MG63 (cell line): ENCODE results near the gene PLEKHA4. TPM values are rescaled to one million over a fixed set of nuclear protein-coding genes. Genes with fewer than 3 reads are reported as not detected.
"Not testable (repeated sequence)": the region's sequence is repeated elsewhere in the genome, so short reads cannot be mapped to it uniquely, and the experiment has no call there.

Experiments used
- DNase-seq: peaks from one replicate; pipeline ENCODE4 v3.0.0-alpha.2; 2020
- H3K27me3 ChIP-seq: fragments of 250-450 bp; sonication (Bioruptor Pico); 2 replicates; pipeline ENCODE4 v1.5.1; 2020; ENCODE audit warnings: mild to moderate bottlenecking, moderate library complexity
- H3K36me3 ChIP-seq: fragments of 250-450 bp; sonication (Bioruptor Pico); 2 replicates; pipeline ENCODE4 v1.5.1; 2020; ENCODE audit warnings: mild to moderate bottlenecking, moderate library complexity
- H3K4me3 ChIP-seq: fragments of 250-450 bp; sonication (Bioruptor Pico); 2 replicates; pipeline ENCODE4 v1.5.1; 2020; ENCODE audit warnings: mild to moderate bottlenecking, moderate library complexity
- H3K9me3 ChIP-seq: fragments of 250-450 bp; sonication (Bioruptor Pico); 2 replicates; pipeline ENCODE4 v1.5.1; 2020; ENCODE audit warnings: mild to moderate bottlenecking, moderate library complexity
- total RNA-seq: library from RNA; depleted of rRNA; stranded (reverse); fragments of >200 nt; shearing (Covaris generic); gene quantifications from 2 replicates; pipeline ENCODE4 v1.2.3, GENCODE V29; 2014; ENCODE audit warnings: low replicate concordance; rRNA removed

The PLEKHA4 gene
- total RNA-seq, 1 experiment from 2014 or later: 14.5 TPM

DNA sequence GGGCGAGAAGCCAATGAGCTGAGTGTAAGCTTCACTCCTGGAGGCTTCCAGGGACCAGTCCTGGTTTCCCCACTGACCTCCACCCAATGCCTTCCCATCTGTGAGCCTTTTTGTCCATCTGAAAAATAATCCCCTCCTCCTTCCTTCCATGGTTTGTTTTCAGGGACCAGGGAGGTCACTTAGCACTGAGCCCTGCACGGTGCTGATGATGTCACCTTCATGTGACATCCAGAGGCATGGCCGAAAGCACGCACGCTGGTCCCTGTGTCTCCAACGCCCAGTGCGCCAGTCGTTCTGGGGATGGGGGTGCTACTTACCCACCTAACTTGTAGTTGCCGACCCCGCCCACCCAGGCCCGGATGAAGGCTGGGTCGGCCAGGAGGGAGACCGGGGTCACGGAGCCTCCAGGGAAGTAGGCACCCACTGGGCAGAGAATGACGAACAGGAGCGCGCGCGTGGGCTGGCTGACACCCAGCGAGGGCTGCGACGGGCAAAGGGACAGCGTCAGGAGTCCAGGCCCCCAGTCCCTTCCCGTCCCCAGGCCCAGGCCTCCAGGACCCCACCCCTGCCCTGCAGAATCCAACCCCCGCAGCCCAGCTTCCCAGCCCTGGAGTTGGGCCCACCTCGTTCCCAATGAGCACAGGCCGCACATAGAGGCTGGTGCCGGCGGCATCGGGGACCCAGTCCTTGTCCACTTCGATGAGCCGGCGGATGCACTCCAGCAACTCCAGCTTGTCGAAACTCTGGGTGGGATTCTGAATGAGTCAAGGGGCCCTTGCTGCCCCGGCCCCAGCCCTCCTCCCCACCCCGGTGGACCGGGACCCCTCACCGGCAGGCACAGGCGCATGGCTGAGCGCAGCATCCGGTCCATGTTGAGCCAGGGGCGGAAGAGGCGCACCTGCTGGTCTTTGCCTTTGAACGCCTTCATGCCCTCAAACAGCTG is 68.8 kb downstream of the PLEKHA4 start:
- DNase-seq: no peak
- Histone ChIP-seq H3K9me3 (no peaks in the 10 kb centered on the region), H3K27me3 (no peaks in the 10 kb centered on the region), H3K36me3 (peaks cover 5% of the 10 kb centered on the region), H3K4me3 (no peak overlapping the region)

DNA sequence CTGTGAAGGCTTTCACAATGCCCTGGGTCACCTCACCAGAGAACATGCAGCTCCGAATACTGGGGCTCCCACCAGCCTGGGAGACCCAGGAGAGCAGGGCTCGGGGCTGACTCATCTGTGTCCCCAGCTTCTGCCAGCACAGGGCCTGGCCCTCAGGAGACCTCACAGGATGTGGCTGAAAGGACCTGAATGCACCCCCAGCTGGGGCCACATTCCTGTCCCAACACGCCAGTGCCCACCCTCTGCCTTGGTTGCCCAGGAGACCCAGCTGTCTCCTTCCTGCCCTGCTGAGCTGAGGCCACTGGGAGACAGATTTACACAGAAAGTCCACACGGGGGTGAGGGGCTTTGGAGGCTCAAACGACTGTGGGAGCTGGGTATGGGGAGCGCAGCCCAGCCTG is 69.5 kb downstream of the PLEKHA4 start:
- Histone ChIP-seq H3K27me3 (no peaks in the 10 kb centered on the region), H3K9me3 (no peaks in the 10 kb centered on the region), H3K4me3 (no peak overlapping the region), H3K36me3 (peaks cover 5% of the 10 kb centered on the region)
- no peak for DNase-seq

DNA sequence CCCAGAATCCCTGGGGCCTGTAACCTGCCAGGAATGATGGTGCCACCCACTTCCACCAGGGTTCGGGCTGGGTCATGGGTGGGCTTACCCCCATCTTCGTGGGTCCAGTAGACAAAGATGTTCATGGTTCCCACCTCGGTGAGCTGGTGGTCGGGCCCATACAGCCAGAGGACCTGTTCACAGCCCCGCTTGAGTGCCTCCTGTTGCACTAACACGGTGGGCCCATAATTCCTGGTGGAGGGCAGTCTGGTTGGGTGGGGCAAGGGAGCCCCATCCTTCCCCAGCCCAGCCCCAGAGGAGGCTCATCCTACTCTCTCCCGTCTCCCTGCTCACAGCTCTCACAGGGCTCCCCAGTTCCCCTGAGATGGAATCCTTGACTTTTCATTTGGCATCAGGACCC is 71.3 kb downstream of the PLEKHA4 start:
- no peaks in the 10 kb centered on the region for H3K27me3 ChIP-seq
- peaks cover 5% of the 10 kb centered on the region for H3K36me3 ChIP-seq
- no peak overlapping the region for H3K4me3 ChIP-seq
- DNase-seq: no peak
- no peaks in the 10 kb centered on the region for H3K9me3 ChIP-seq

DNA sequence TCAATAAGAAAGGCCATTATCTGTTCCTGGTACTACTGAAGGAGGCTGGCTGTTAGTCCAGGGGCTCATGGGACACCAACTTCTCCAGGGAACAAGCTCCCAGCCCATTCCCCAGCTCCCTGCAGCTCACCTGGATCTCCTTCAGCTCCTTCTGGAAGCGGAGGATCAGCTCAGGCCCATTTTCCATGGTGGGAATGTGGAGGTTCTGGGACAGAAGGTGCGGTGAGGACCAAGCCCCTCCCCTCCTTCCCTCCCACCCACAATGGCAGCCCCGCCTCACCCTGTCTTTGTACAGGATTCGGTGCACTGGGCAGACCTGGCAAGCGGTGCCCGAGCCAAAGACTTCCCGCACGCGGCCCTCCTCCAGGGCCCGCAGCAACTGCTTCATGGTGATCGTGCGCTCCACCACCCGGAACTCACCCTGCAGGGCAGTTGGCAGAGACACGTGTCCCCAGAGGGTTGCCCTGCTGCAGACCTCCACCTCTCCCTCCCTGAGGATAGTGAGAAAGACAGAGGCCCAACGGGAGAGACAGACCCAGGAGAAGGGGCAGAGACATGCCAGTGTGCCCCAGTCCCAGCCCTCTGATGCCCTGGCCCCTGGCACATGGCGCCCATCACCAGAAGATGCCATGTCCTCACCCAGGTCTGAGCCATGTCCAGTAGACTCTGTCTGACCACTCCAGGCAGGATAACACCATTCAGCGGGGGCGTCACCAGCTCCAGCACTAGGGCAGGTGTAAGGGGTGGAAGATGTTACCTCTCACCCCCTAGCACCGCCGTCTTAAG is 71.9 kb downstream of the PLEKHA4 start:
- Histone ChIP-seq H3K4me3 (no peak overlapping the region), H3K36me3 (peaks cover 5% of the 10 kb centered on the region), H3K27me3 (no peaks in the 10 kb centered on the region), H3K9me3 (no peaks in the 10 kb centered on the region)
- DNase-seq: no peak

DNA sequence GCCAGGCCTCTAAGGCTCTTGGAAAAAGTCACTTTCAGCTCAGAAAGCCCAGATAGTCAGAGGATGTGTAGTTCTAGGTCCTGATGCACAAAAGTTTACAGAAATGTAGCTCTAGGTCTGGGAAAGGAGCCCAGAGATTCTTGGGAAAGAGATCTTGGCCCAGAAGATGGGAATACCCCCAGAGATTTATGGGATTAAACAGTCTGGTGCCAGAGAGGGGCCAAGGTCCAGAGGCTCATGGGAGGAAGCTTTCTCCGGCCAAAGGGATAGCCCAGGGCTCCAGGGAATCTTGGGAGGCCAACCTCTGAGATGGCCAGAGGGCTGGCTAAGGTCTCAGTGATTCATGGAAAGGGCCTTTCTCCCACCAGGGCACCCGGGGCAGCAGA is 72.7 kb downstream of the PLEKHA4 start:
- H3K36me3 ChIP-seq: peaks cover 5% of the 10 kb centered on the region
- no peaks in the 10 kb centered on the region for H3K27me3 ChIP-seq
- H3K4me3 ChIP-seq: no peak overlapping the region
- peak; percentile 62 for DNase-seq
- no peaks in the 10 kb centered on the region for H3K9me3 ChIP-seq

DNA sequence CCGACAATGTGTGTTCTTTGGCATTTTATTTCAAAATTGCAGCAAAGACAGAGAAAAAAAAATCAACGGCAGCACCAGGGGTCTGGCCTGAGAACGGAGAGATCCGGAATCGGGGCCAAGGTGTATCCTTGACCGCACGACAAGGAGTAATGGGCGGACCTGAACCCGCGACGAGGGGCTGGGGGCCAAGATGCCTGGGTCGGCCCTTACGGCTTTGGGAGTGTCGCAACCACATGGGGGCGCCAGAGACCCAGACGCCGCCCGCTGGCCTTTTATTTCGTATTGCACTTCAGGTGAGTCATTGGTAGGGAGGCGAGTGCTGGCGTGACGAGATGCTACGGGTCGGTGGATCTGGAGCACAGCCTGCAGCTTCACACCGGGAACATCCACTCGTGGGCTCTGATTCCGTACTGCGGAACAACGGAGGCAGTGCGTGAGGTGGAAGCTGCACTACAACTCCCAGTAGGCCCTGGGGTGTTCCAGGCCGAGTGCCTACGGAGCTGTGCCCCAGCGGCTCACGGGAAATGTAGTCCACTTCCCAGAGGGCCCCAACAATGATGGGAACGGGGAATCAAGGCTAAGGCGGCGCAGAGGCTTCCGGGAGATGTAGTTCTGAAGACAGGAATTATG is 73.2 kb downstream of the PLEKHA4 start:
- Histone ChIP-seq H3K4me3 (peak overlapping the region; percentile 40), H3K9me3 (no peaks in the 10 kb centered on the region)

DNA sequence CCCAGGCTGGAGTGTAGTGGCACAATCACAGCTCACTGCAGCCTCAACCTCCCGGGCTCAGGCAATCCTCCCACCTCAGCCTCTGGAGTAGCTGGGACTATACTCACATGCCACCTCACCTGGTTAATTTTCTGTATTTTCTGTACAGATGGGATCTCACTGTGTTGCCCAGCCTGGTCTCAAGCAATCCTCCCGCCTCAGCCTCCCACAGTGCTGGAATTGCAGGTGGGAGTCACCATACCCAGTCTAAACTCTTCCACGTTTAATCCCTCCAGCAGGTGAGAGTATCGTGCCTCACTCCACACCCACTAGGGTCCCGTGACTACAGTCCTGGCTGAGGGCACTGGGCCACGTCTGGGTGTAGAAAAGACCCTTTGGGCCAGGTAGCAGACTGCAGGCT is 74.1 kb downstream of the PLEKHA4 start:
- Histone ChIP-seq H3K27me3 (no peaks in the 10 kb centered on the region), H3K36me3 (peaks cover 1% of the 10 kb centered on the region), H3K4me3 (no peak overlapping the region), H3K9me3 (no peaks in the 10 kb centered on the region)
- DNase-seq: no peak

More for the DNA sequence above, 73.2 kb downstream of the PLEKHA4 start:
- no peaks in the 10 kb centered on the region for H3K27me3 ChIP-seq
- H3K36me3 ChIP-seq: peaks cover 5% of the 10 kb centered on the region
- peak; percentile 94 for DNase-seq

DNA sequence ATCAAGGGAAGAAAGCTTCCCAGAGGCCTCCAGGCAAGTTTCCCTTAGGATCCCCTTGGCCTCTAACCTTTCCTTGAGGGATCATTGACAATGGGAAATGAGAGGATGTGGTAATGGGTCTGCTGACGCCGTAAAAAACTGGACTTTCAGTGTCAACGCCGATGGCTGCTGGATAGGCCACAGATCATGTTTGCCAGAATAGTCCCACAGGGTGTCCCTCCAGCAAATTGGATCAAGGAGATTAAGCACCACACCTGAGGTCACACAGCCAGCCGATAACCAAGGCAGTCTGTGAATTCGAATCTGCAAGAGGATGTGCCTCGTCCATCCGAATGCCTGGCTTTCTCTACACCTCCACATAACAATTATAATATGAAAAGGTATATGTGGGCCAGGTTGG is 75.1 kb downstream of the PLEKHA4 start:
- no peak for DNase-seq
- no peaks in the 10 kb centered on the region for H3K9me3 ChIP-seq
- no peaks in the 10 kb centered on the region for H3K27me3 ChIP-seq
- H3K36me3 ChIP-seq: no peaks in the 10 kb centered on the region
- no peak overlapping the region for H3K4me3 ChIP-seq

DNA sequence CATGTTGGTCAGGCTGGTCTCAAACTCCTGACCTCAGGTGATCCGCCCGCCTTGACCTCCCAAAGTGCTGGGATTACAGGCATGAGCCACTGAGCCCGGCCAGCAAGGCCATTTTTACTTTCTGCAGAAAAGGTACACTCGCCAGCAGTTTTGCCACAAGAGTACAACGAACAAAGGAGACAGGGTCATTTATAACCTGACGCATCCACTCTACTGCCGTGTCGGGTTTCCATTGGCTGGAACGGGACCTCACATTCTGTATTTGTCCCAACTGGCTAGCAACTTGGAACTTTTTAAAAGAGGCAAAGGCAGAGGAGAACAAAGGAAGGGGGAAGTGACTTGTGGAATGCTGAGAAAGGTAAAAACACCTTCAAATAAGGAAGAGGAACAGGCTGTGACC is 81.1 kb downstream of the PLEKHA4 start:
- not testable (repeated sequence) for H3K36me3 ChIP-seq, H3K9me3 ChIP-seq, H3K27me3 ChIP-seq, H3K4me3 ChIP-seq, DNase-seq

Other genes starting within 250 kb of the PLEKHA4 start
- 3,057 and 3,727 TPM in 2 replicates for gene RPL18, start 249.4 kb downstream of the PLEKHA4 start, total RNA-seq
- 6.7 and 8.6 TPM in 2 replicates for gene SPHK2, start 249.1 kb downstream of the PLEKHA4 start, total RNA-seq
- gene DBP, start 231.2 kb downstream of the PLEKHA4 start, total RNA-seq: 9.3 and 14.5 TPM in 2 replicates
- 1.3 TPM in 1 of 2 replicates, not detected in the other for gene CA11, start 222.4 kb downstream of the PLEKHA4 start, total RNA-seq
- not detected in 2 replicates for gene NTN5, start 195.6 kb downstream of the PLEKHA4 start, total RNA-seq
- gene FUT2, start 172.6 kb downstream of the PLEKHA4 start, total RNA-seq: not detected in 2 replicates
- gene MAMSTR, start 148.9 kb downstream of the PLEKHA4 start, total RNA-seq: 0.79 TPM in 1 of 2 replicates, not detected in the other
- 0.72 TPM in 1 of 2 replicates, not detected in the other for gene RASIP1, start 128.0 kb downstream of the PLEKHA4 start, total RNA-seq
- gene IZUMO1, start 121.7 kb downstream of the PLEKHA4 start, total RNA-seq: not detected in 2 replicates
- 0.07 and 0.16 TPM in 2 replicates for gene FUT1, start 116.0 kb downstream of the PLEKHA4 start, total RNA-seq
- gene FGF21, start 113.1 kb downstream of the PLEKHA4 start, total RNA-seq: not detected in 2 replicates
- 21.3 and 59.1 TPM in 2 replicates for gene BCAT2, start 57.6 kb downstream of the PLEKHA4 start, total RNA-seq
- gene HSD17B14, start 32.1 kb downstream of the PLEKHA4 start, total RNA-seq: not detected in 2 replicates
- gene PPP1R15A, start 3.8 kb upstream of the PLEKHA4 start, total RNA-seq: 26.1 and 36.4 TPM in 2 replicates
- not detected in 2 replicates for gene TULP2, start 30.1 kb upstream of the PLEKHA4 start, total RNA-seq
- 157 and 236 TPM in 2 replicates for gene NUCB1, start 31.7 kb upstream of the PLEKHA4 start, total RNA-seq
- not detected in 2 replicates for gene DHDH, start 65.1 kb upstream of the PLEKHA4 start, total RNA-seq
- gene BAX, start 86.3 kb upstream of the PLEKHA4 start, total RNA-seq: 38.2 and 61.4 TPM in 2 replicates
- 880 and 1,766 TPM in 2 replicates for gene FTL, start 96.7 kb upstream of the PLEKHA4 start, total RNA-seq
- gene GYS1, start 124.7 kb upstream of the PLEKHA4 start, total RNA-seq: 34.3 and 46.2 TPM in 2 replicates
- 386 and 644 TPM in 2 replicates for gene RUVBL2, start 125.3 kb upstream of the PLEKHA4 start, total RNA-seq
- gene LHB, start 148.5 kb upstream of the PLEKHA4 start, total RNA-seq: not detected in 2 replicates
- not detected in 2 replicates for gene CGB3, start 155.7 kb upstream of the PLEKHA4 start, total RNA-seq
- not detected in 2 replicates for gene CGB2, start 163.3 kb upstream of the PLEKHA4 start, total RNA-seq
- not detected in 2 replicates for gene CGB1, start 168.3 kb upstream of the PLEKHA4 start, total RNA-seq
- gene CGB5, start 175.2 kb upstream of the PLEKHA4 start, total RNA-seq: not detected in 2 replicates
- not detected in 2 replicates for gene CGB8, start 180.5 kb upstream of the PLEKHA4 start, total RNA-seq
- not detected in 2 replicates for gene CGB7, start 189.1 kb upstream of the PLEKHA4 start, total RNA-seq
- not detected in 2 replicates for gene NTF4, start 196.2 kb upstream of the PLEKHA4 start, total RNA-seq
- not detected in 2 replicates for gene KCNA7, start 204.1 kb upstream of the PLEKHA4 start, total RNA-seq
- 172 and 247 TPM in 2 replicates for gene SNRNP70, start 216.8 kb upstream of the PLEKHA4 start, total RNA-seq
- 12.3 and 20.4 TPM in 2 replicates for gene LIN7B, start 245.8 kb upstream of the PLEKHA4 start, total RNA-seq